HG02981 (cell line): ENCODE measurements around the gene WDR45B.

Experiments used
- ATAC-seq: cut with Tn5 transposase; IDR thresholded peaks from one replicate; pipeline ENCODE4 v1.9.1; 2021; ENCODE audit warnings: mild to moderate bottlenecking, moderate library complexity; ENCODE audit not compliant: unreplicated experiment

WDR45B gene

DNA sequence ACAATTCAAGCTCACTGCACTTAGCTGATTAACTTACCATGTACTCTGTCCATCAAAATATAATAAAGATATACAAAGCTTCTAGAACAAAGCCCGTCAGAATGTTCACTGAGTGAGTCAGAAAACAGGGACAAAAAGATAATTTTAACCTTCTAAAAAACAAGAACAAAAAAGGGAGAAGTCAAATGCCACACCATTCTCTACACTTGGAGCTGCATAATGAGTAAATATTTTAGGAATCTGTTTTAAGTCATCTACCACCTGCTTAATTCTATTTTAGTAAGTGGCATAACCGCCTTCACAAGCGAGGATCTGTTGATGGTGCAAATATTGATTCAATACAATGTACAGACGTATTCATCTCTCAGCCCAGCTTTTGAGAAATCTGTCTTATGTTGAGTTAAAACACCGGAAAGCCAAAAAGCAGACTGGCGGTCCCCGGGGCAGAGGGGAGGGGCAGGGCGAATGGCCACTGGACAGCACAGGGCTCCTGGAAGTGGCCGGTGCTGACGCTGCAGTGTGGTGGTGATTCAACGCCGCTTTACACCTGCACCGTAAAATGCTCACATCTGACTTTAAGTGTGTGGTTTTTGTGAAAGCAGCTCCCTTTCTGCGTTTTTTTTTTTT lies 30.1 kb upstream of the WDR45B start:
- no peak for ATAC-seq

DNA sequence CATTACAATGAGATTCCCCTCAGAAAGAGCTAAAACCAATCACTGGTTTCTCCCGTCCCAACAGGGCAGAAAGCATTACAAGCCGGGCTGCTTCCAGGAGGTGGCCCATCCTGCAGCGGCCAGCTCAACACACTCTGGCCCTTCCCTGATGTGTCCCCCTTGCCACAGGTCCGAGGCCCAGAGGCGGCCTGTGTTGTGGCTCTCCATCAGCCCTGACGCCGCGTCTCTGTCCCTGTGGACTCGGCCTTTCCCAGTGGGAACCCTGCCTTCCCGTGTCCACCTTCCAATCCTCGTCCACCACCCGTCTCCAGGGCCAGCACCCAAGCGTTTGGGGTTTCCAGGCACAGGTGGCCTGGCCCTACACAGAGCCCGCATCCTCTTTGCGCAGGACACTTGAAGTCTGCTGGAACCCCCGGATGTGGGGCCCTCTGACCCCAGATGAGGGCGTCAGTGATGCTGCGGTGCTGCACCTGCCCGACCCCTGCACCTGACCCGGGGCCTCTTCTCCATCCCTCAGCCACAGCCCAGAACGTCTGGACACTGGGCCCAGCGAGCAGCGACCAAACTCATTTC lies 29.2 kb upstream of the WDR45B start:
- no peak for ATAC-seq

DNA sequence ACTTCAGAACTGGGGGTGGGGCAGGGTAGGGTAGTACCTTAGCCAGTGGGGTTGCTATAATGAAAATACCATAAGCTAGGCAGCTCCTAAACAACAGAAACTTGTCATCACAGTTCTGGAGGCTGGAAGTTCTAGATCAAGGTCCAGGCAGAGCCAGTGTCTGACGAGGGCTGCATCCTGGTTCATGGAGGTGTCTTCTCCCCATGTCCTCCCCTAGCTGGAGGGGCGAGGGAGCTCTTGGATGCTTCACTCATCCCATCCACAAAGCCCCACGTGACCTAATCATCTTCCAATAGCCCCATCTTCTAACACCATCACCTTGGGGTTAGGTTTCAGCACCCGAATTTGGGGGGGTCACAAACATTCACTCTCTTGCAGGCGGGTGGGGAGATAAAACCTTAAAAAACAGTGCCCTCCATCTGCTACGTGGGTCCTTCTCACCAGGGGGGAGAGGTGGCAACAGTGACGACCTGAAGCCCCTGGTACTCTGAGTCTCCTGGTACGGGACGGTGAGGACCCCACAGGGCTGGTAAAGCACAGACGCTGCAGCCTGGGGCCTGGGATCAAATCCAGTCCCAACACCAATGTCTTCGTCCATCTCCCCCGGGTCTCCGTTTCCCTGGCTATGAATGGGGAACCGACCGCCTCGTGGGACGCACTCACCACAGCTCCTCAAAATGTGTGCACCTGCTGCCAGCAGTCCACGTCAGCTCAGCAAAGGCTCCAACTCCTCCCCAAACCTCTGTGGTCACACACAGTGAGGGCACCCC lies 27.4 kb upstream of the WDR45B start:
- ATAC-seq, result no peak

DNA sequence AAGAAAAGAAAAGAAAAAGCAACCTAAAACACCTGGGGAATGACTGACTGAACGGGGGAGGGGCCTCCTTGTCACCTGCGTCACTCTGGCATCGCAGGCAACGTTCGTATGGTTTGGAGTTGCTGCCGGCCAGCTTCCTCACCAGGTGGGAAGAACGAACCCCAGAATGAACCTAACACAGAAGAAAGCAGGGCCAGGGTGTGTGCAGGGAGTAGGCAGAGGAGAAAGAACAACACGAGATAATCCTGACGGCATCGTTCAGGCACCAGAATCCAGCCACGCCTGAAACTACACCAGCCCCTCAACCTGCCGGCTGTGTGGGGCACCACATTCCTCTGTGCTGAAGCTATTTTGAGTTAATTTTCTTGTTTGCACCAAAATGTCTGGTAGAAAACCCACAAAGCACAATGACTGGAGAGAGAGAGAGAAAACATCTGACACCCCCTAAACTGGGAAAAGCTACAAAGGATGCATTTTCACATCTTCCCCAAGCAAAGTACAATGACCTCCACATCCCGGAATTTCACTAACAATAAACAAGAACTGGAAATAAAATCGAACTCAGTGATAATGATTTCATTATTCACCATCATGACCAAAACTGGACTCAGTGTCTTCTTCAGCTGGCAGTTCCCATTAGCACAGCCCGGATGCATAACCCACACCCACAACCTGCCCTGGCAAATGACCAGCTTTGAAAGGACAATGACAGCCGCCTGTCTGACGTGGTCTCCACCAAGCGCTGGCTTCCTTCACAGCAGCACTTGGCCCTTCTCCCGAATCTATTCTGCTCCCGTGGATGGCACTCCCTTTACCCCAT lies 26.6 kb upstream of the WDR45B start:
- ATAC-seq, result no peak

DNA sequence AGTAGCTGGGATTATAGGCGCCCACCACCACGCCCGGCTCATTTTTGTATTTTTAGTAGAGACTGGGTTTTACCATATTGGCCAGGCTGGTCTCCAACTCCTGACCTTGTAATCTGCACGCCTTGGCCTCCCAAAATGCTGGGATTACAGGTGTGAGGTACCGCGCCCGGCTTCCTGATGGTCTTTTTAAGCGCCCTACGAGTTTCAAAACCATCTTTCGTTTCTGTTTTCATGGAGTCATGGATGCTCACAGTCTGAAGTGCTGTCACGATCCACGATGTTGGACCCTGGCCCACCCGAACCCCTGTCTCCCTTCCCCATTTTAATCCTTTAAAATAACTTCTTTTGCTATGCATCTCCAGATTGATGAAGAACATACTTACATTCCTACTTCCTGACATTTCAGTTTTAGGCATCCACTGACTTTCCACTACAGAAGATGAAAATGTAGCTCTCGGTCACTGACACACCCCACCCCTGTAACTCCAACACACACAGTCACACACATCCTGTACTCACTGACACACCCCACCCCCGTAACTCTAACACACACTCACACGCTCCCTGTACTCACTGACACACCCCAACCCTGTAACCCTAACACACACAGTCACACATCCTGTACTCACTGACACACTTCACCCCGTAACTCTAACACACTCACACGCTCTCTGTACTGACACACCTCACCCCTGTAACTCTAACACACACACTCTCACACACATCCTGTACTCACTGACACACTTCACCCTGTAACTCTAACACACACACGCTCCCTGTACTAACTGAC lies 22.6 kb upstream of the WDR45B start:
- ATAC-seq, result no peak

DNA sequence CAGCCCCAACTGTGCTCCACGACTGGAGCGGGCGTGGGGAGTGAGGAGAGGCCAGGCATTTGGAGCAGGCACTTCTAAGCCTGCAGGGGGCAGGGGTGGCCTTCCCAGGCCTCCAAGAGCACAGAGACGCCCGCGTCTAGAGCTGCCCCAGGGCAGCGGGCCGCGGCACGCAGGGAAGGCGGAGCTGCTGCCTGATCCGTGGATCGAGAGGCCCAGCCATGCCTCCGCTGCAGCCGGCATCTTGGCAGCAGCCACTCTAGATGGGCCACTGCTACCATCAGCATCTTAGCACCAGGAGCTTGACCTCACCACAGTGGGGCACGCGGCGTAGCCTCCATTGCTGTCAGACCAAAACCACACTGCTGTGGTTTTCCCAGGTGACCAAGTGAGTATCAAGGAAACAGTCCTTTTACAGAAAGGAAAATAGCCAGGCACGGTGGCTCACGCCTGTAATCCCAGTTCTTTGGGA lies 20.4 kb upstream of the WDR45B start:
- no peak for ATAC-seq

DNA sequence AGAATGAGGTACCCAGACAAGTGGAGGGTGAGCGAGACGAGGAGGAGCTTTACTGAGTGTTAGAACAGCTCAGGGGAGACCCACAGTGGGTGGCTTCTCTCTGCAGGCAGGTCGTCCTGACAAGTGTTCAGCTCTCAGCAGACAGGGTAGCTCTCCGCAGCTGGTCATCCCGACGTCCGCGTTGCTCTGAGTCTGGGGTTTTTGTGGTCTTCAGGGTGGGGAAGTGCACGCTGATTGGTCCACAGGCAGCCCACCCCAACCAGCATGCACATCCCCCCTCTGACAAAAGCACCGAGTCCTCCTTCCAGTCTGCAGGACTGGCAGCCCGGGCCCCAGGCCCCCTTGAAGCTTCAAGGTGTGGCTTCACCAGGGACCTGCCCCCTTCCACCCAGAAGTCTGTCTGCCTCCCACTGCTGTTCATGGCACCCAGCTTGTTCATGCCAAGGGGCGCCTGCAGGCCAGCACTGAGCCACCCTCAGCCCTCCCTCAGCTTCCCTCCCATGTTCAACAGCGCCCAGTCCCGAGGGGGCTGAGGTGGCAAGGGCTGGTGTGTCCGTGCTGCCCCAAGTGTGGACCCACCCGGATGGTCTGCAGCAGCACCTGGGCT lies 19.9 kb upstream of the WDR45B start:
- no peak for ATAC-seq

DNA sequence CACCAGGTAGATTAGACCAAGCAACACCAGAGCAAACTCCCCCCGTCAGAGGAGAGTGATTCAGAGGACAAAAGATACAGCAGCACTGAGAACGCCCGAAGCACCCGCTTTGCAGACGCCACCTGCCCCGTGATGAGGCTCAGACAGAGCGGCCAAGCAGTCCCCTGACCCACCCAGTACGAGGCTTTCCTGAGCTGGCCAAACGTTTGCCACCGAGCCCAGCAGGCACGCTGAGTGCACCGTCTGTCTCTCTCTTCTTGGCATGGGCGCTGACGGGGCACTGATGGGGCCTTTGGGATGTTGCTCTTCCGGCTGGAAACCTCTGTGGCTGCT lies 19.4 kb upstream of the WDR45B start:
- ATAC-seq, result no peak

DNA sequence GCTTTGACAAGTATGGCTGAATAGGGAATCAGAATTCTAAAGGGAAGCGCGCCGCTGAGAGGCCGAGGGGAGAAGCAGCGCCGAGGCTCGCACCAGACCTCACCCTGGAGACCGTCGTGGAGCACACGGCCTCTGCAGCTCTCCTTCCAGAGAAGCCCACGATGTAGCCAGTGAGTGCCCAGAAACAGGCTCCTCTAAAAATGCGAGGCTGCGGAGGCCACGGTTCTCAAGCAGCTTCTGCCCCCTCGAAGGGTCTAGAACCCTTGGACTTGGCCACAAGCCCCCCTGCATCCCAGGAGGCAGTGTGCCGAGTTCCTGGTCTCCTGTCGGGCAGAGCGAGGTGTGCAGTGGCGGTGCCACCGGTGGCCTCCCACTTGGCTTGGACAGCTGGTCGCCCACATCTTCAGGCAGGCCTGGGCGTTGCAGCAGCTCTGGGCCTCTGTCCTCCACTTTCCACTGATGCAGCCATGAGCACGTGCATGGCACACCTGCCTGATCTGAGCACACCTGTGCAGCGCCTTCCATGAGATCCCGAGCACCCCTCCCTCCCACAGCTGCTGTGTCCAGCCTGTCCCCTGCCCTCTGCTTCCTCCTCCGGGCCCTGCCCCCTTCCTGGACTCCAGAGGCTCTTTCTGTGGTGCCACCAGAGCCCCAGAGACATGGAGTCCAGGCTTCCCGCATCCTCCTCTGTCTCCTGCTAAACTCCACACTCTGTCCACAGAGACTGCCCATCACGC lies 18.9 kb upstream of the WDR45B start:
- ATAC-seq, result no peak

DNA sequence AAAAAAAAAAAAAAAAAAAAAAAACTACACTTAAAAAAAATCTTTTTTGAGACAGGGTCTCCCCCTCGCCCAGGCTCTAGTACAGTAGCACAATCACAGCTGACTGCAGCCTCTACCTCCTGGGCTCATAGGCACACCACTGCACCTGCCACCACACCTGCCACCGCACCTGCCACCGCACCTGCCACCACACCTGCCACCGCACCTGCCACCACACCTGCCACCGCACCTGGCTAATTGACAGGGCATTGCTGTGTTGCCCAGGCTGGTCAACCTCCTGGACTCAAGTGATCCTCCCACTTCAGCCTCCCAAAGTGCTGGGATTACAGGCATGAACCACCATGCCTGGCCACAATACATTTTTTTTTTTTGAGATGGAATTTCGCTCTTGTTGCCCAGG lies 17.6 kb upstream of the WDR45B start:
- no peak for ATAC-seq

DNA sequence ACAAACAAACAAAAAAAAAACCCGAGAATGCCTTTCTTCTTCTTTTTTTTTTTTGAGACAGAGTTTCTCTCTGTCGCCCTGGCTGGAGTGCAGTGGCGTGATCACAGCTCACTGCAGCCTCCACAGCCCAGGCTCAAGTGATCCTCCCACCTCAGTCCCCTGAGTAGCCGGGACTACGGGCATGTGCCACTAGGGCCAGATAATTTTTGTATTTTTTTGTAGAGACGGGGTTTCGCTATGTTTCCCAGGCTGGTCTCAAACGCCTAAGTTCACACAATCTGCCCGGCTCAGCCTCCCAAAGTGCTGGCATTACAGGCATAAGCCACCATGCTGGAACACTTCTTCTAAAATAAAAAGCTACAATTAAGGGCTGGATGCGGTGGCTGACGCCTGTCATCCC lies 17.0 kb upstream of the WDR45B start:
- no peak for ATAC-seq

DNA sequence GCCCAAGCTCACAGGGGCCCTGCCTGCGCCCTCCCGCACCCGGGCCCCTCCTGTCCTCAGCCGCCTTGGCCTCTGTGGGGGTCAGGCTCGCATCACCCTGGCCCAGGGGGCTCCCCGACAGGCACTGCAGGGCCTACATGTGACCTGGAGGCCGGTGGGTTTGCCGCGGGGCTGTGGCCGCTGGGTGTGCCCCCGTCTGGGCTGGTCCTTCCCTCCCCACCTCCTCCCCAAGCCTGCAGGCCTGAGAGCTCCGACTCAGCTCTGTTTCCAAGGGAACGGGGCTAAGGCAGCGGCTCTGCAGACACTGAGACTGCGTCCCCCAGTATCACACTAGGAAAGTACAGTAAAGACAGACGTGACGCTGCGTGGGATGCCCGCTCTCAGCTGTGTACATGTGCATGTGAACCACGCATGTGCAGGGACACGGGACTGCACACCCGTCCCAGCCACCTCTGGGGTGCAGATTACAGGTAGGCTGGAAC lies 16.5 kb upstream of the WDR45B start:
- no peak for ATAC-seq

DNA sequence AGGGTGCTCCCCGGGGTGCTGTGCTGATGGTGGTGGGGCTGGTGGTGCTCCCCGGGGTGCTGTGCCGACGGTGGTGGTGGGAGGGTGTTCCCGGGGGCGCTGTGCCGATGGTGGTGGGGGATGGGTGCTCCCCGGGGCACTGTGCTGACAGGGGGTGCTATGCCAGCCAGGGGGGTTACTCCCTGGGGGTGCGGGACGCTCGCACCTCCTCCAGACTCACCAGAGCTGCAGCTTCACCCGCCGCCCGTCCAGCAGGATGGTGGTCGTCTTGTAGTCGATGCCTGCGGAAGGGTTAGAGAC lies 16.0 kb upstream of the WDR45B start:
- ATAC-seq, result no peak

DNA sequence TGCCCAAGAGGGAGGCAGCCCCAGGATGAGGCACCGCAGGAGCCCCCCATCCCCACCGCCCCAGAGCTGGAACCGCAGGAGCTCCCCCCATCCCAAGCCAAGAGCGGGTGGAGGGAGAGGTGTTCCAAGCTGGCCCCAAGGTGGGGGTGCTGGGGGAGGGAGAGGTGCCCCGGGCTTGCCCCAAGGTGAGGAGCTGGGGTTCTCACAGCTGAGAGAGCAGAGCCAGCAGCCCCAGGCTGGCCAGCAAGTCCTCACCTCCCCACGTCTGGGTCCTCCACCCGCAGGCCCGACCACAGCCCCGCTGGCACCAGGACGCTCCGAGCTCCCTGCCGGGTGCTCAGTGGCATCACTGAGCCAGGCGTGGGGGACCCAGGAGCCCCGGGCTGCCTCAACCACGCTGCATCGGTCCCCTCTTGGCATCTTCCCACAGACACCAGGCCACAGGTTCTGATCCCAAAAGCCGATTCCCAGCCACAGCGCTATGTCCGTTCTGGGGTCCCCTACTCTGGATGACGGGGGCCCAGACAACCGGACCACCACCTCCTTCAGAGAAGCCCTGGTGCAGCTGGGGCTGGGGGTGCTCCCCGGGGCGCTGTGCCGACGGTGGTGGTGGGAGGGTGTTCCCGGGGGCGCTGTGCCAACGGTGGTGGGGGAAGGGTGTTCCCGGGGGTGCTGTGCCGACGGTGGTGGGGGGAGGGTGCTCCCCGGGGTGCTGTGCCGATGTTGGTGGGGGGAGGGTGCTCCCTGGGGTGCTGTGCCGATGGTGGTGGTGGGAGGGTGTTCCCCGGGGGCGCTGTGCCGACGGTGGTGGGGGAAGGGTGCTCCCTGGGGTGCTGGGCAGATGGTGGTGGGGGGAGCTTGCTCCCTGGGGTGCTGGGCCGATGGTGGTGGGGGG lies 15.4 kb upstream of the WDR45B start:
- ATAC-seq, result no peak

DNA sequence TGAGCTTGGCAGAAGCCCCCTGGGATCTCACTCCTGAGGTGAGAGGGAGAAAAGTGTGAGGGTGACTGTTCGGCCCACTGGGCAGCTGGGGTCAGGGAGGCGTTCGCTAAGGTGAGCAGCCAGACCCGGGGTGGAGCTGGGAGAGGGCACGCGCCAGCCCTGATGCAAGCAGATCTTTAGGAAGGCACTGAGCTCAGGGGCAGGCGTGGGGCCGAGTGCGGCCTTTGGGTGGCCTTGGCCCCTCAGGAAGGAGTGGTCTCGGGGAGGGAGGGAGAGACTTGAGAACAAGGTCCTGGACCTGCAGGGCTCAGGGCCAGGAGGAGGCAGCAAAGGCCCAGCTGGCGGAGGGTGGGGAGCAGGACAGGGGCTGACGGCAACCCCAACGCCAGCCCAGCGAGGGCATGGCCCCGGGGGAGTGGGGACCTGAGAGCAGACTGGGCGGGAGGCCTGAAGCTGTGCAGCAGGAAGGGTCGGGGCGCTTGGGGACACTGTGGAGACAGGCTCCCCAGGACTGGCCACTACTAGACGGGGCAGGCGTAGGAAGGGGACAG lies 14.5 kb upstream of the WDR45B start:
- no peak for ATAC-seq

DNA sequence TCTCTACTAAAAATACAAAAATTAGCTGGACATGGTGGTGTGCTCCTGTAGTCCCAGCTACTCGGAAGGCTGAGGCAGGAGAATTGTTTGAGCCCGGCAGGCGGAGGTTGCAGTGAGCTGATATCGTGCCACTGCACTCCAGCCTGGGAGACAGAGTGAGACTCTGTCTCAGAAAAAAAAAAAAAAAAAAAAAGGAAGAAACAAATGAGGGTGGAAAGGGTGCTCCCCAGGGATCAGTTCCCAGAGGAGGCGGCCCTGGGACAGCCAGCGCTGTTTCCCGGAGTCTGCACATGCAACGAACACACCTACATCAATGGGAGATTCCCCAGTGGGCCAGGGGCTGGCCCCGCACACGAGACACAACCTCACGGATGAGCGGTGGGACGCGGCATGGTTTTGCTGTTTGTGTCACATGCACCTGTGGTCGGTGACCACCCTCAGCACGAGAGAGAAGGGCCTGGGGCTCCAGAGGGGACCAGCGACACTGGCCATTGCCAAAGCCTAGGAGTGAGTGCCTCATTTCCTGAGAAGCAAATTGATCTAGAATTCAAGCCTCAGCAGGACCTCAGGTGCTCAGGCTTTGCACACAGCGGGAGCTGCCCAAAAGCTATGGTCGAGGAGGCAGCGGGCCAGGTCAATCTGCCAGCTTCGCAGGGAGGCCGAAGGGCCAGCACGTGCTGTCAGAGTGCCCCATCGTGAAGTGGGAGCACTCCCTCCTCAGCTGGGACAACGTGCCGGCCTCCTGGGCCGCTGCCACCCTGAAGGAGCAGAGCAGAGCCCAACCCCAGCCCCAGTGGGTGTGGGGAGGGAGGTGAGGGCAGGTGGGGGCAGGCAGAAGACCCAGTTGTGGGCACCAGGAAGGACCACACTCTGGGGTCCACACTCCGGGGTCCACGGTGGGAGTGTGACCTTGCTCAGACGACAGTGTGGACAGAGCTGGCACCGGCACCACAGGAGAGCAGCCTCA lies 13.8 kb upstream of the WDR45B start:
- ATAC-seq, result no peak

DNA sequence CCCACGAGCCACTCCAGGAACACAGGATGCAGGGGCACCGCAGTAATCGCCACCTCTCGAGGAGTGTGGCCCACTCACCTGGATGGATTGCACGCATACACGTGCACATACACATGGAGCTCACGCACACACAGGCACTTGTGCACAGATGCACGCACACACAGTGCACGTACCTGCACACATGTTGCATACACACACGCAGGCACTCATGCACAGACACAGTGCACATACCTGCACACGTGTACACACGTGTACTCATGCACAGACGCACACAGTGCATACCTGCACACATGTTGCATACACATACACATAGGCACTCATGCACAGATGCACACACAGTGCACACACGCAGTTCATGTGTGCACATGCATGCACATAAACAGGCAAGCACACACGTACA lies 11.6 kb upstream of the WDR45B start:
- ATAC-seq, result no peak
